Parathyroid adenoma (tissue), 2 donors: ENCODE results near the gene LYRM2.

ENCODE experiments used
- H2AFZ ChIP-seq: fragments of 300-600 bp; sonication (generic); one replicate; pipeline ENCODE4 v1.7.0; 2017; ENCODE audit warnings: antibody characterized with exemption, mild to moderate bottlenecking
- H3K27ac ChIP-seq: fragments of 300-600 bp; sonication (generic); one replicate; pipeline ENCODE4 v1.7.0; 2017
- H3K27me3 ChIP-seq: fragments of 300-600 bp; sonication (generic); one replicate; pipeline ENCODE4 v1.7.0; 2017; ENCODE audit warnings: low read length; ENCODE audit not compliant: control insufficient read depth, insufficient read depth
- H3K36me3 ChIP-seq: fragments of 300-600 bp; sonication (generic); one replicate; pipeline ENCODE4 v1.7.0; 2017; ENCODE audit warnings: low read length; ENCODE audit not compliant: control insufficient read depth, insufficient read depth
- H3K4me1 ChIP-seq: fragments of 300-600 bp; sonication (generic); one replicate; pipeline ENCODE4 v1.7.0; 2017; ENCODE audit warnings: control low read depth
- H3K4me2 ChIP-seq: fragments of 300-600 bp; sonication (generic); one replicate; pipeline ENCODE4 v1.7.0; 2017; ENCODE audit warnings: low read length
- H3K4me3 ChIP-seq: fragments of 300-600 bp; sonication (generic); one replicate; pipeline ENCODE4 v1.7.0; 2017; ENCODE audit warnings: low read depth, low read length
- H3K79me2 ChIP-seq: fragments of 300-600 bp; sonication (generic); one replicate; pipeline ENCODE4 v1.7.0; 2017; ENCODE audit warnings: control low read depth
- H3K9ac ChIP-seq: fragments of 300-600 bp; sonication (generic); one replicate; pipeline ENCODE4 v1.7.0; 2017; ENCODE audit warnings: mild to moderate bottlenecking
- H3K9me3 ChIP-seq: fragments of 300-600 bp; sonication (generic); one replicate; pipeline ENCODE4 v1.7.0; 2017; ENCODE audit warnings: low read length; ENCODE audit not compliant: control insufficient read depth
- TF ChIP-seq, protein P1 (sequence below): fragments of 300-600 bp; sonication (generic); IDR thresholded peaks from one replicate; pipeline ENCODE4 v1.7.0; 2017; ENCODE audit warnings: antibody characterized with exemption, mild to moderate bottlenecking
- donor health status: primary hyperparathyroidism.

The LYRM2 gene

GRCh38 chr6:89528866-89529265 lies 109.7 kb downstream of the LYRM2 start:
- H2AFZ ChIP-seq: no peak overlapping the region
- no peak overlapping the region for H3K27ac ChIP-seq
- H3K36me3 ChIP-seq: no peaks in the 10 kb centered on the region
- H3K4me1 ChIP-seq: no peaks in the 10 kb centered on the region
- H3K9ac ChIP-seq: no peak overlapping the region
- H3K4me3 ChIP-seq: no peak overlapping the region
- no peak overlapping the region for H3K4me2 ChIP-seq
- H3K9me3 ChIP-seq: no peaks in the 10 kb centered on the region
- H3K27me3 ChIP-seq: no peaks in the 10 kb centered on the region
- TF ChIP-seq, protein P1, sequence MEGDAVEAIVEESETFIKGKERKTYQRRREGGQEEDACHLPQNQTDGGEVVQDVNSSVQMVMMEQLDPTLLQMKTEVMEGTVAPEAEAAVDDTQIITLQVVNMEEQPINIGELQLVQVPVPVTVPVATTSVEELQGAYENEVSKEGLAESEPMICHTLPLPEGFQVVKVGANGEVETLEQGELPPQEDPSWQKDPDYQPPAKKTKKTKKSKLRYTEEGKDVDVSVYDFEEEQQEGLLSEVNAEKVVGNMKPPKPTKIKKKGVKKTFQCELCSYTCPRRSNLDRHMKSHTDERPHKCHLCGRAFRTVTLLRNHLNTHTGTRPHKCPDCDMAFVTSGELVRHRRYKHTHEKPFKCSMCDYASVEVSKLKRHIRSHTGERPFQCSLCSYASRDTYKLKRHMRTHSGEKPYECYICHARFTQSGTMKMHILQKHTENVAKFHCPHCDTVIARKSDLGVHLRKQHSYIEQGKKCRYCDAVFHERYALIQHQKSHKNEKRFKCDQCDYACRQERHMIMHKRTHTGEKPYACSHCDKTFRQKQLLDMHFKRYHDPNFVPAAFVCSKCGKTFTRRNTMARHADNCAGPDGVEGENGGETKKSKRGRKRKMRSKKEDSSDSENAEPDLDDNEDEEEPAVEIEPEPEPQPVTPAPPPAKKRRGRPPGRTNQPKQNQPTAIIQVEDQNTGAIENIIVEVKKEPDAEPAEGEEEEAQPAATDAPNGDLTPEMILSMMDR: no peak
- no peaks in the 10 kb centered on the region for H3K79me2 ChIP-seq

DNA sequence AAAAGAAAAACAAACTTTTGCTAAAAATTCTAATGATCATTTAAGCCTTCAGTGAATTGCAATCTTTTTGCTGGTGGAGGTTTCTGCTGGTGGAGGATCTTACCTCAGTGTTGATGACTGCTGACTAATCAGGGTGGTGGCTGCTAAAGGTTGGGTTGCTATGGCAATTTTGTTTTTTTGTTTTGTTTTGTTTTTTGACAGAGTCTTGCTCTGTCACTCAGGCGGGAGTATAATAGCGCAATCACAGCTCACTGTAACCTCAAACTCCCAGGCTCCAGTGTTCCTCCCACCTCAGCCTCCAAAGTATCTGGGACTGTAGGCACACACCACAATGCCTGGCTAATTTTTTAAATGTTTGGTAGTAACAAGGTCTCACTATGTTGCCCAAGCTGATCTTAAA lies 110.9 kb downstream of the LYRM2 start:
- TF ChIP-seq, protein P1: no peak
- Histone ChIP-seq H3K27ac (no peak overlapping the region), H3K36me3 (no peaks in the 10 kb centered on the region), H3K4me3 (no peak overlapping the region), H3K4me2 (no peak overlapping the region), H3K79me2 (no peaks in the 10 kb centered on the region), H3K9me3 (no peaks in the 10 kb centered on the region), H2AFZ (no peak overlapping the region), H3K27me3 (no peaks in the 10 kb centered on the region), H3K9ac (no peak overlapping the region), H3K4me1 (peaks cover 6% of the 10 kb centered on the region)

DNA sequence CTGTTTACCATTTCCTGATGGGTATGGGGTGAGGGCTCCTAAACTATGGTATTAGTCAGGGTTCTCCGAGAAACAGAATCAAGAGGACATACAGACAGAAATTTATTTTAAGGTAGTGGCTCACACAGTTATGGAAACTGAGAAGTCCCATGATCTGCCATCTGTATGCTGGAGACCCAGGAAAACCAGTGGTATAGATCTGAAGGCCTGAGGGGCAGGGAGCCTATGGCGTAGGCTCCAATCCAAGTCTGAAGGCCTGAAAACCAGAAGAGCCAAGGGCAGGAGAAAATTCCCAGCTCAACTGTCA lies 112.0 kb downstream of the LYRM2 start:
- Histone ChIP-seq H3K4me2 (no peak overlapping the region), H3K9ac (no peak overlapping the region), H3K4me1 (peaks cover 6% of the 10 kb centered on the region), H3K9me3 (no peaks in the 10 kb centered on the region), H3K4me3 (no peak overlapping the region), H3K27me3 (no peaks in the 10 kb centered on the region), H2AFZ (no peak overlapping the region), H3K27ac (no peak overlapping the region), H3K36me3 (no peaks in the 10 kb centered on the region), H3K79me2 (no peaks in the 10 kb centered on the region)
- TF ChIP-seq, protein P1: no peak

DNA sequence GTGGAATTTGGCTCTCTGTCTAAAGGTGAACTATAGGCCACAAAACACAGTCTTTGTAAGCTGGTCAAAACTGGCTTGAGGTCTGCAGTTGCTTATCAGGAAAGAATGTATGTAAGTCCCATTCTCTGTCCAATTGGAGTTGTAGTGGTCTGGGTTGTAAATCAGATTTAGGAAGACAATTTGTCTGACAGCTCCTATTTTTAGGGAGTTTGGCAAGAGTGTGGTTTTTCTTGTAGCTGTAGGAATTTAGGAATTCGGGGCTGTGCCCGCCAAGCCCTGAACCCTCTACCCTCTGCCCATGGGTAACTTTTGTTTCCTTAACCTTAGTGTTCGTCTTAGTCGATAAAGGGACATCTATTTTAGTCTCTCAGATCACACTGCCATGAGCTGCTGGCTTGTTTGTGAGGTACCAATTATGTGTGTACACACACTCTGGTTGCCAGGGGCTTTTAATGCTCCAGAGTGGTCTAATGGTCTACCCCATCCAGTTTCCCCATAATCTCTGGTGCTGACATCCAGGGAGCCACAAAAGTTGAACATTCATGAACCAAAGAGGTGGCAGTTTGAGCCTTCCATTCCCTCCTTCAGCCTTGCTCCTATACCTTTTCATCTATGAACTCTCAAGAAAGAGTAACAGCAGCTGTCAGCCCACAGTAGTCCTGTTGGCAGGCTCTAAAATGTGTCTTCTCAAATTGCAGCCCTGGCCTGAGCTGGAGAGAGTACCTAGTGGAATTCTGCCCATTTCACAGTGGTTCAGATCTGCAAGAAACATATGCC lies 112.6 kb downstream of the LYRM2 start:
- H3K9ac ChIP-seq: no peak overlapping the region
- no peak overlapping the region for H2AFZ ChIP-seq
- no peaks in the 10 kb centered on the region for H3K9me3 ChIP-seq
- H3K4me1 ChIP-seq: peaks cover 6% of the 10 kb centered on the region
- no peak overlapping the region for H3K27ac ChIP-seq
- H3K27me3 ChIP-seq: no peaks in the 10 kb centered on the region
- TF ChIP-seq, protein P1: no peak
- no peak overlapping the region for H3K4me3 ChIP-seq
- H3K79me2 ChIP-seq: no peaks in the 10 kb centered on the region
- no peak overlapping the region for H3K4me2 ChIP-seq
- H3K36me3 ChIP-seq: no peaks in the 10 kb centered on the region

DNA sequence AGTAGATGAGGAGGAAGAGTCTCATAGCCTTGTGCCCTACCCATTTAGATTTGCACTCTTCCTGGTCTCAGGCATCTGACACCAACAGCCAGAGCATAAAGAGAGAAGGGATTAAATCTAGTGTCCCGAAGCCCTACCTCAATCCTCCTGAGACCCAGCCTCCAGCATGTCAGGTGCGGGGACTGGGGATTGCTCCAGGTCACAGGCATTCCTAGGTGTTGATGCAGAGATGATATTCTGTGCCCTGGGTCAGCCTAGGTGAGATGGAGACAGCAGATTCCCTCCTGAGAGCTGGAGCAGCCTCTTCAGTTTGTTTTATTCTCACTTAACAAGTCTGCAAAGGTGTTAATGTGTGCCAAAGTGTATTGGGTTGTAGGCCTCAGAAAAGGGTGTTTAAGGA lies 115.8 kb downstream of the LYRM2 start:
- Histone ChIP-seq H3K36me3 (no peaks in the 10 kb centered on the region), H3K79me2 (peaks cover 3% of the 10 kb centered on the region), H2AFZ (no peak overlapping the region), H3K4me2 (no peak overlapping the region), H3K9ac (no peak overlapping the region), H3K27me3 (no peaks in the 10 kb centered on the region), H3K4me3 (no peak overlapping the region), H3K27ac (no peak overlapping the region), H3K9me3 (no peaks in the 10 kb centered on the region), H3K4me1 (peaks cover 6% of the 10 kb centered on the region)
- TF ChIP-seq, protein P1: no peak
